Ishikawa (cell line): ENCODE results near the gene RAD51AP2.

Source experiments
- CEBPB ChIP-seq: IDR thresholded peaks from 2 replicates; pipeline ENCODE4 v1.6.1; 2012
- CREB1 ChIP-seq: IDR thresholded peaks from 2 replicates; pipeline ENCODE4 v1.6.1; 2012; ENCODE audit warnings: low read depth
- EGR1 ChIP-seq: IDR thresholded peaks from 2 replicates; pipeline ENCODE4 v1.6.1; 2012
- EP300 ChIP-seq: IDR thresholded peaks from 2 replicates; pipeline ENCODE4 v1.6.1; 2012; ENCODE audit warnings: borderline replicate concordance
- FOXM1 ChIP-seq: IDR thresholded peaks from 2 replicates; pipeline ENCODE4 v1.6.1; 2012; ENCODE audit warnings: low read depth, borderline replicate concordance
- NFIC ChIP-seq: IDR thresholded peaks from 2 replicates; pipeline ENCODE4 v1.6.1; 2012
- RAD21 ChIP-seq: IDR thresholded peaks from 2 replicates; pipeline ENCODE4 v1.6.1; 2012; ENCODE audit warnings: low read depth
- REST ChIP-seq: IDR thresholded peaks from 2 replicates; pipeline ENCODE4 v1.6.1; 2012; ENCODE audit warnings: low read depth, mild to moderate bottlenecking
- TAF1 ChIP-seq: IDR thresholded peaks from 2 replicates; pipeline ENCODE4 v1.6.1; 2012; ENCODE audit warnings: low read depth, mild to moderate bottlenecking
- TCF12 ChIP-seq: IDR thresholded peaks from 2 replicates; pipeline ENCODE4 v1.6.1; 2012; ENCODE audit warnings: low read depth
- TEAD4 ChIP-seq: IDR thresholded peaks from 2 replicates; pipeline ENCODE4 v1.6.1; 2012
- YY1 ChIP-seq: IDR thresholded peaks from 2 replicates; pipeline ENCODE4 v1.6.1; 2012; ENCODE audit warnings: low read depth
- ZBTB7A ChIP-seq: IDR thresholded peaks from 2 replicates; pipeline ENCODE4 v1.6.1; 2012; ENCODE audit warnings: low read depth
- TF ChIP-seq, protein P1 (sequence below): IDR thresholded peaks from 2 replicates; pipeline ENCODE4 v1.6.1; 2012
- TF ChIP-seq, protein P2 (sequence below): IDR thresholded peaks from 2 replicates; pipeline ENCODE4 v1.6.1; 2012

Gene RAD51AP2

DNA sequence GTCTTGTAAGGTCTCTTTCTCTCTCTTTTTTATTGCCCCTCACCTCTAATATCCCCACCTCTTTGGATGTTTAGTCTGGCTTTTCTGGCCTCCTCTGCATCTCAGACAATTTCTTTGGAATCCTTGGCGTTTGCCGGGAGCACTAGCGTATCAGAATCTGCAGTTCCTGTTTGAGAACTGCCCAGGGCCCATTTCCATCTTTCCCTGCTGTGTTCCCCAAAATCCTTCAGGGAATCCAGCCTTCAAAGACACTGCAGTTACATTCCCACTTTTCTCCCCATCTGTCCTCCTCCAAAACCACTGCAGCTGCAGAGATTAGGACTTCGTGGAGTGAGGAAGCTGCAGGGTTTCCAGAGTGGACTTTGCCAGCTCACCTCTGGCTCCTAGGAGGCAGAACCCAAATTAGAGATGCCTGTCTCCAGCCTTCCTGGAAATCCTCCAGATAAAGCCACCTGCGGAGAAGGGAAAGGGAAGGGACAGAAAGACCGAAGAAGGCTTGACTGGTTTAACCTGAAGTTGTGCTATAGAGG is 25.0 kb upstream of the RAD51AP2 start:
- TF ChIP-seq, protein P1, sequence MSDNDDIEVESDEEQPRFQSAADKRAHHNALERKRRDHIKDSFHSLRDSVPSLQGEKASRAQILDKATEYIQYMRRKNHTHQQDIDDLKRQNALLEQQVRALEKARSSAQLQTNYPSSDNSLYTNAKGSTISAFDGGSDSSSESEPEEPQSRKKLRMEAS: no peak
- TF ChIP-seq EGR1 (no peak), REST (no peak), NFIC (no peak), EP300 (no peak), TAF1 (no peak), FOXM1 (no peak), CREB1 (no peak), CEBPB (no peak)
- TF ChIP-seq, protein P2, sequence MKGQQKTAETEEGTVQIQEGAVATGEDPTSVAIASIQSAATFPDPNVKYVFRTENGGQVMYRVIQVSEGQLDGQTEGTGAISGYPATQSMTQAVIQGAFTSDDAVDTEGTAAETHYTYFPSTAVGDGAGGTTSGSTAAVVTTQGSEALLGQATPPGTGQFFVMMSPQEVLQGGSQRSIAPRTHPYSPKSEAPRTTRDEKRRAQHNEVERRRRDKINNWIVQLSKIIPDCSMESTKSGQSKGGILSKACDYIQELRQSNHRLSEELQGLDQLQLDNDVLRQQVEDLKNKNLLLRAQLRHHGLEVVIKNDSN: no peak

- TF ChIP-seq EGR1 (no peak), NFIC (no peak), ZBTB7A (no peak)
Measured at GRCh38 chr2:17542471-17542870, 24.2 kb upstream of the RAD51AP2 start.

DNA sequence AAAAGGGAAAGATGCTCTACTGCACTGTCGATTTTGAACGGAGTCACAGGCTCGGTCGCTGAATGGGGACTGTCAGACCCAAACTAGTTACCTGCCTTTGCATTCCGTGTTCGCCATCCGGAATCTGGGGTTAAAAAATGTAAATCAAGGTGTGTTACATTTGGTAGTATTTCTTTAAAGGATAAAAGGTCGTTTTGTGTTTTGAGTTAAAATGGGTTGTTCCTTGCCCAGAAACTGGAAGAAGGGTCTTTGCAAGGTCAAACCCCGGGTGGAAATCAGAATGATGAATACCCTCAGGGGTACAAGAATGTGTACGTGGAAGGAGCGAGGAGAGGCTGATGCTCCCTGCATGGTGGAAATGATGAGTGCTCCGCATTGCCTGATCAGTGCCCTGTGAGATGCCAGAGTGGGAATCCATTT is 23.3 kb upstream of the RAD51AP2 start:
- TF ChIP-seq TCF12 (no peak), YY1 (no peak), FOXM1 (no peak), TAF1 (no peak), REST (no peak), TEAD4 (no peak)
- TF ChIP-seq, protein P2: no peak

GRCh38 chr2:17540813-17541530 is 22.7 kb upstream of the RAD51AP2 start:
- TF ChIP-seq, protein P1: no peak
- TF ChIP-seq CEBPB (no peak), FOXM1 (no peak), TAF1 (no peak), NFIC (no peak), TCF12 (no peak), RAD21 (no peak), TEAD4 (no peak), REST (no peak)

GRCh38 chr2:17540093-17540812 is 22.0 kb upstream of the RAD51AP2 start, which contains the start of gene VSNL1:
TSS of gene VSNL1 (plus strand) at chr2:17540696. CDS start at chr2:17592075, 51,379 bp downstream.
- TF ChIP-seq ZBTB7A: no peak
- TF ChIP-seq, protein P1: peak; percentile 59; the same call in 1 of the 2 replicates
